Ascending aorta (tissue), 2 donors: ENCODE measurements around the gene SLC1A7. TPM values are rescaled to one million over a fixed set of nuclear protein-coding genes. Genes with fewer than 3 reads are reported as not detected.

Experiments
- DNase-seq, 2 donors: peaks; one replicate each; pipeline ENCODE4 v3.0.0-alpha.2; 2019; ENCODE audit warnings: low spot score in 2 of 2
- H3K27ac ChIP-seq, 2 donors: fragments of 200-600 bp; sonication (generic); one replicate each; pipeline ENCODE4 v1.5.1; 2016 to 2017; ENCODE audit warnings: mild to moderate bottlenecking in 1 of 2
- H3K27me3 ChIP-seq: fragments of 200-600 bp; sonication (generic); one replicate; pipeline ENCODE4 v1.5.1; 2017
- H3K36me3 ChIP-seq, 2 donors: fragments of 200-600 bp; sonication (generic); one replicate each; pipeline ENCODE4 v1.5.1; 2016
- H3K4me1 ChIP-seq, 2 donors: fragments of 200-600 bp; sonication (generic); one replicate each; pipeline ENCODE4 v1.5.1; 2016 to 2017; ENCODE audit warnings: mild to moderate bottlenecking in 1 of 2
- H3K4me3 ChIP-seq, 2 donors: fragments of 200-600 bp; sonication (generic); one replicate each; pipeline ENCODE4 v1.5.1; 2016 to 2017; ENCODE audit warnings: mild to moderate bottlenecking in 1 of 2
- H3K9me3 ChIP-seq, 2 donors: fragments of 200-600 bp; sonication (generic); one replicate each; pipeline ENCODE4 v1.5.1; 2016
- intact Hi-C: fragments of 100-400 bp; cut with DNase I; formaldehyde crosslinking; loops from one replicate; pipeline ENCODE4 v1.15.1; 2023
- total RNA-seq: library from RNA; depleted of rRNA; stranded (reverse); fragments of >200 nt; gene quantifications from one replicate; pipeline ENCODE4 v1.1.0, GENCODE V29; 2016
- TF ChIP-seq, protein P1 (sequence below), 3 experiments: fragments of 200-600 bp in 2 of 3; fragments of 450-650 bp in 1 of 3; sonication (generic) in 2 of 3; IDR thresholded peaks; one replicate each; pipeline ENCODE4 v1.5.1; 2016 to 2019; ENCODE audit warnings: antibody characterized with exemption in 3 of 3, mild to moderate bottlenecking in 1 of 3, moderate library complexity in 1 of 3

SLC1A7 gene
- total RNA-seq, 1 donor from 2014 or later: not detected

DNA sequence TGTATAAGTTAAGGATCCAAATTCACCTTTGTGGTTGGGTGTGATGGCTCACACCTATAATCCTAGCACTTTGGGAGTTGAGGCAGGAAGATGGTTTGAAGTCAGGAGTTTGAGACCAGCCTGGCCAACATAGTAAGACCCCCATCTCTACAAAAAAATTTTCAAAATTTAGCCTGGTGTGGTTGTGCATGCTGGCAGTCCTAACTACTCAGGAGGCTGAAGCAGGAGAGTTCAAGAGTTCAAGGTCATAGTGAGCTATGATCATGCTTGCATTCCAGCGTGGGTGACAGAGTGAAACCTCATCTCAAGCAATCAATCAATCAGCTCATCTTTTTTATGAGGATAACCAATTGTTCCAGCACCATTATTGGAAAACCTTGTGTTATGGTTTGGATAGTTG lies 16.5 kb upstream of the SLC1A7 start:
- DNase-seq: no peak
- Histone ChIP-seq H3K27me3 (no peaks in the 10 kb centered on the region), H3K36me3 (no peaks in the 10 kb centered on the region), H3K4me1 (no peaks in the 10 kb centered on the region), H3K9me3 (no peaks in the 10 kb centered on the region), H3K27ac (no peak overlapping the region), H3K4me3 (no peak overlapping the region)
- intact Hi-C loops: no loop called here
- TF ChIP-seq, protein P1, sequence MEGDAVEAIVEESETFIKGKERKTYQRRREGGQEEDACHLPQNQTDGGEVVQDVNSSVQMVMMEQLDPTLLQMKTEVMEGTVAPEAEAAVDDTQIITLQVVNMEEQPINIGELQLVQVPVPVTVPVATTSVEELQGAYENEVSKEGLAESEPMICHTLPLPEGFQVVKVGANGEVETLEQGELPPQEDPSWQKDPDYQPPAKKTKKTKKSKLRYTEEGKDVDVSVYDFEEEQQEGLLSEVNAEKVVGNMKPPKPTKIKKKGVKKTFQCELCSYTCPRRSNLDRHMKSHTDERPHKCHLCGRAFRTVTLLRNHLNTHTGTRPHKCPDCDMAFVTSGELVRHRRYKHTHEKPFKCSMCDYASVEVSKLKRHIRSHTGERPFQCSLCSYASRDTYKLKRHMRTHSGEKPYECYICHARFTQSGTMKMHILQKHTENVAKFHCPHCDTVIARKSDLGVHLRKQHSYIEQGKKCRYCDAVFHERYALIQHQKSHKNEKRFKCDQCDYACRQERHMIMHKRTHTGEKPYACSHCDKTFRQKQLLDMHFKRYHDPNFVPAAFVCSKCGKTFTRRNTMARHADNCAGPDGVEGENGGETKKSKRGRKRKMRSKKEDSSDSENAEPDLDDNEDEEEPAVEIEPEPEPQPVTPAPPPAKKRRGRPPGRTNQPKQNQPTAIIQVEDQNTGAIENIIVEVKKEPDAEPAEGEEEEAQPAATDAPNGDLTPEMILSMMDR (IDR thresholded peaks at IDR 0.05): no peak

DNA sequence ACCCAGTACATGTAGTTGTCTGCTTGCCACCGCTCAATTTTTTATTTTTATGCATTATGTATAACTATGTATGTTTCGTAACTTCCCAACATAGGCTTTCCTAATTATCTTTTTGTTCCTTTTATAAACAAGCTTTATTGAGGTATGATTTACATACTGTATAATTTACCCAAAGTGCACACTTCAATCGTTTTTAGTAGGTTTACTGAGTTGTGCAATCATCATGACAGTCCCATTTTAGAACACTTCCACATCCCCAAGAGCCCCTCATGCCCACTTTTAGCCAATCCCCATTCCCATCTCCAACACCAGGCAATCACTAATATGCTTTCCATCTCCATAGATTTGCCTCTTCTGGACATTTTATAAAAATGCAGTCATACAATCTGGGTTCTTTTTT lies 14.3 kb upstream of the SLC1A7 start:
- TF ChIP-seq, protein P1 (IDR thresholded peaks at IDR 0.05): no peak
- Histone ChIP-seq H3K4me1 (no peaks in the 10 kb centered on the region), H3K27me3 (no peaks in the 10 kb centered on the region), H3K27ac (no peak overlapping the region), H3K9me3 (no peaks in the 10 kb centered on the region), H3K4me3 (no peak overlapping the region), H3K36me3 (no peaks in the 10 kb centered on the region)
- intact Hi-C loops: no loop called here
- DNase-seq: no peak

DNA sequence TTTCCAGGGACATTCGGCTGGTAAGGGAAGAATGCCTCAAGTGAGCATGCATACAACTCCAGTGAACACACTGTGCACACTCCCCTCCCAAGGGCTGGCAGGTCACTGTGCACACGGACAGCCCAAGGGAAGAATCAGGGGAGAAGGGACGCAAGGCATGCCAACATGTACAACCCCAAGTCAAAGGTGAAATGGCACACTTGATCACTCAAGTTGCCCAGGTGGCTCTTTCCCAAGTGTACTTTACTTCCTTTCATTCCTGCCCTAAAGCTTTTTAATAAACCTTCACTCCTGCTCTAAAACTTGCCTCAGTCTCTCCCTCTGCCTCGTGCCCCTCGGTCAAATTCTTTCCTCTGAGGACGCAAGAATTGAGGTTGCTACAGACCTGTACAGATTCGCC lies 13.5 kb upstream of the SLC1A7 start:
- Histone ChIP-seq H3K9me3 (no peaks in the 10 kb centered on the region), H3K36me3 (no peaks in the 10 kb centered on the region), H3K27ac (no peak overlapping the region), H3K27me3 (no peaks in the 10 kb centered on the region), H3K4me1 (no peaks in the 10 kb centered on the region), H3K4me3 (no peak overlapping the region)
- no peak for DNase-seq
- TF ChIP-seq, protein P1 (IDR thresholded peaks at IDR 0.05): no peak
- intact Hi-C loops: no loop called here

DNA sequence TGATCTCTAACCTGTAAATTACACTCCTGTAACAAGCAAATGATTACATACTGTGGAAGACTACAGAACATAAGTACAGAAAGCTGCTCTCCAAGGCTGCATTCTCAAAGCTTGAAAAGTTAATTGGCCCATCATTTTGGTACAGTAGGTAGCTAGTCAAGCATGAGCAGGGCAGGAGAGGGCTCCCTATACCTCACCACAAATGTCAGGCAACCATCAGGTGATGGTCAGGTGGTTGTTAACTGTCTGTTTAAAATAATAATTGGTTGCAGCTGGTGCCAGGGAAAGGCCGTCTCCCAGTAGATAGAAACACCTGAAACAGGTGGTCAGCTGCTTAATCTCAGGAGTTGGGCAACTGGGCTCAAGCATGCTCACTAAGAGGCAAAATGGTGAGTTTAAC lies 13.1 kb upstream of the SLC1A7 start:
- no peaks in the 10 kb centered on the region for H3K9me3 ChIP-seq
- DNase-seq: no peak
- no peak overlapping the region for H3K27ac ChIP-seq
- no peaks in the 10 kb centered on the region for H3K4me1 ChIP-seq
- no peaks in the 10 kb centered on the region for H3K27me3 ChIP-seq
- no peak overlapping the region for H3K4me3 ChIP-seq
- intact Hi-C loops: no loop called here
- TF ChIP-seq, protein P1 (IDR thresholded peaks at IDR 0.05): no peak
- H3K36me3 ChIP-seq: no peaks in the 10 kb centered on the region

DNA sequence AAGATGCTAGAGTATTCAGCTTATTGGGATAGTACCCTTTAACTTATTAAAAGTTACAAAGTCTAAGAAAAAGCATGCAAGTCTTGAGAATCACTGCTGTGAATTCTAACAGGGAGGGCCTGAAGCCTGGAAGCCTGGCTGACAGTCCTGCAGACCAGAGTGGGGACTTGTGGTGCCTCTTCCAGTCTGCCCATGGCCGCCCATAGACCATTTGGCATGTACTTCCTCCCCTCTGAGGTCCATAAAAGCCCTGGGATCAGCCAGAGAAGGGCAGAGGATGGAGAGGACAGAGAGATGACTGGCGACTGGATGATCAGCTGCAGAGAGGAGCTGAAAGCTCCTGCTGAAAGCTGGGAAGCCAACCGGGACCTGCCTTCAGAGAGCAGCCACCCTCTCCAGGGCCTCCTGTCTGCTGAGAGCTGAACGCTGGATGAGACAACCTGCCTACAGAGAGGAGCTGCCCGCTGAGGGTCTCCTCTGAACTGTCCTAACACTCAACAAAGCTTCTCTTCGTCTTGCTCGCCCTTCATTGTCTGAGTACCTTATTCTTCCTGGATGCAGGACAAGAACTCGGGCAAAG lies 12.5 kb upstream of the SLC1A7 start:
- Histone ChIP-seq H3K4me1 (no peaks in the 10 kb centered on the region), H3K27me3 (no peaks in the 10 kb centered on the region), H3K27ac (no peak overlapping the region), H3K9me3 (no peaks in the 10 kb centered on the region), H3K36me3 (no peaks in the 10 kb centered on the region), H3K4me3 (no peak overlapping the region)
- intact Hi-C loops: no loop called here
- TF ChIP-seq, protein P1 (IDR thresholded peaks at IDR 0.05): no peak
- no peak for DNase-seq

DNA sequence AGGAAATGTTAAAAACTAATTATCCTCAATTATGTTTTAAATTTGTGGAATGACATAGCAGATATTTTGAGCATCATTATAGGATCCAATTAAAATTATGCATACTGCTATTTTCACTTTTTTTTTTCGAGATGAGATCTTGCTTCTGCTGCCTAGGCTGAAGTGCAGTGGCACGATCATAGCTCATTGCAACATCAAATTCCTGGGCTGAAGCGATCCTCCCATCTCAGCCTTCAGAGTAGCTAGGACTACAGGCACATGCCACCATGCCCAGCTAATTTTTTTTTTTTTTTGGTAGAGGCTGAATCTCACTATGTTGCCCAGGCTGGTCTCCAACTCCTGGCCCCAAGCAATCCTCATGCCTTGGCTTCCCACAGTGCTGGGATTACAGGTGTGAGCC lies 11.3 kb upstream of the SLC1A7 start:
- H3K9me3 ChIP-seq: no peaks in the 10 kb centered on the region
- H3K4me3 ChIP-seq: no peak overlapping the region
- no peak overlapping the region for H3K27ac ChIP-seq
- intact Hi-C loops: no loop called here
- DNase-seq: no peak
- TF ChIP-seq, protein P1 (IDR thresholded peaks at IDR 0.05): no peak
- no peaks in the 10 kb centered on the region for H3K36me3 ChIP-seq
- no peaks in the 10 kb centered on the region for H3K4me1 ChIP-seq
- H3K27me3 ChIP-seq: no peaks in the 10 kb centered on the region
